KMS-11 (cell line): ENCODE results near the gene NUDT14.

Experiments used
- H2AFZ ChIP-seq: fragments of 200-600 bp; sonication (generic); 2 replicates; pipeline ENCODE4 v1.6.1; 2016; ENCODE audit warnings: antibody characterized with exemption, mixed run types, low read depth
- H3K27ac ChIP-seq: fragments of 200-600 bp; sonication (generic); 2 replicates; pipeline ENCODE4 v1.6.1; 2016; ENCODE audit warnings: mild to moderate bottlenecking, mixed run types
- H3K27me3 ChIP-seq: fragments of 200-600 bp; sonication (generic); 2 replicates; pipeline ENCODE4 v1.6.1; 2017; ENCODE audit warnings: mild to moderate bottlenecking, low read depth, mixed run types, moderate library complexity; ENCODE audit not compliant: insufficient read depth
- H3K36me3 ChIP-seq: fragments of 200-600 bp; sonication (generic); 2 replicates; pipeline ENCODE4 v1.6.1; 2017; ENCODE audit warnings: mild to moderate bottlenecking, mixed run types; ENCODE audit not compliant: insufficient read depth
- H3K4me1 ChIP-seq: fragments of 200-600 bp; sonication (generic); 2 replicates; pipeline ENCODE4 v1.6.1; 2016; ENCODE audit warnings: mild to moderate bottlenecking, low read depth, mixed run types; ENCODE audit not compliant: poor library complexity, severe bottlenecking
- H3K4me2 ChIP-seq: fragments of 200-600 bp; sonication (generic); 2 replicates; pipeline ENCODE4 v1.7.0; 2016; ENCODE audit warnings: mild to moderate bottlenecking, mixed run types
- H3K4me3 ChIP-seq: fragments of 200-600 bp; sonication (generic); IDR thresholded peaks from 2 replicates; pipeline ENCODE4 v1.6.1; 2017; ENCODE audit warnings: low read depth, low read length, mixed read lengths; ENCODE audit not compliant: insufficient read depth
- H3K79me2 ChIP-seq: fragments of 200-600 bp; sonication (generic); 2 replicates; pipeline ENCODE4 v1.6.1; 2016; ENCODE audit warnings: low read depth, mixed run types; ENCODE audit not compliant: insufficient read depth
- H3K9ac ChIP-seq: fragments of 200-600 bp; sonication (generic); 2 replicates; pipeline ENCODE4 v1.6.1; 2016; ENCODE audit warnings: mild to moderate bottlenecking, mixed run types
- H4K20me1 ChIP-seq: fragments of 200-600 bp; sonication (generic); 2 replicates; pipeline ENCODE4 v1.6.1; 2016; ENCODE audit warnings: mild to moderate bottlenecking, mixed run types; ENCODE audit not compliant: insufficient read depth
- TF ChIP-seq, protein P1 (sequence below): fragments of 200-600 bp; sonication (generic); conservative IDR thresholded peaks from 2 replicates; pipeline ENCODE4 v1.6.1; 2017; ENCODE audit warnings: low read depth, mild to moderate bottlenecking, antibody characterized with exemption, low read length, moderate library complexity, mixed read lengths

Gene NUDT14

DNA sequence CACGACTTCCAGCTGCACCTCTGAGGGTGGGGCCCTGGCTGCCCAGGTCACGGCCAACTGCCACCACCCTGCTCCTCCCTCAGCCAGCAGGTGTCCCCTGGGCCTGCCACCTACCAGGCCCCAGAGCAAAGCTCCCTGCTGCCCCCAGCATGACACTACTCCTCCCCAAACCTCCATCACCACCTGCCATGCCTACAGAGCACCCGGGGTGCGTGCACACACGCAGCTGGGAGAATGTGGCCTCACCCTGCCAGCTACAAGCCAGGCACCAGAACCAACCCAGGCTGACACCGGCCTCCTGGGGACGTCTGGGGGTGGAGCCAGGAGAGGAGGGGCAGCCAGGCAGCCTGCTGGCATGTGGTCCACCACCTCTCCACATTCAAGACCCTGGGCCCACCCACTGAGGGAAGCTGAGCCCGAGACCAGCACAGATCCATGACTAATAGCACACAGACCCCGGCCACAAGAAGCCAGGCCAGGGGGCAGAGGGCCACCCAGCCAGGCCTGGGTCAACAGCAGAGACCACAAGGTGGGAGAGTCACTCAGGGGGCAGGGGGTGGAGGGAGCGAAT is 15.9 kb downstream of the NUDT14 start:
- H4K20me1 ChIP-seq, result no peaks in the 10 kb centered on the region
- no peak overlapping the region for H3K9ac ChIP-seq
- H3K36me3 ChIP-seq, result no peaks in the 10 kb centered on the region
- H3K27me3 ChIP-seq, result no peaks in the 10 kb centered on the region; the same call in 1 of the 2 replicates
- H3K4me1 ChIP-seq, result peaks cover 11% of the 10 kb centered on the region
- TF ChIP-seq, protein P1, sequence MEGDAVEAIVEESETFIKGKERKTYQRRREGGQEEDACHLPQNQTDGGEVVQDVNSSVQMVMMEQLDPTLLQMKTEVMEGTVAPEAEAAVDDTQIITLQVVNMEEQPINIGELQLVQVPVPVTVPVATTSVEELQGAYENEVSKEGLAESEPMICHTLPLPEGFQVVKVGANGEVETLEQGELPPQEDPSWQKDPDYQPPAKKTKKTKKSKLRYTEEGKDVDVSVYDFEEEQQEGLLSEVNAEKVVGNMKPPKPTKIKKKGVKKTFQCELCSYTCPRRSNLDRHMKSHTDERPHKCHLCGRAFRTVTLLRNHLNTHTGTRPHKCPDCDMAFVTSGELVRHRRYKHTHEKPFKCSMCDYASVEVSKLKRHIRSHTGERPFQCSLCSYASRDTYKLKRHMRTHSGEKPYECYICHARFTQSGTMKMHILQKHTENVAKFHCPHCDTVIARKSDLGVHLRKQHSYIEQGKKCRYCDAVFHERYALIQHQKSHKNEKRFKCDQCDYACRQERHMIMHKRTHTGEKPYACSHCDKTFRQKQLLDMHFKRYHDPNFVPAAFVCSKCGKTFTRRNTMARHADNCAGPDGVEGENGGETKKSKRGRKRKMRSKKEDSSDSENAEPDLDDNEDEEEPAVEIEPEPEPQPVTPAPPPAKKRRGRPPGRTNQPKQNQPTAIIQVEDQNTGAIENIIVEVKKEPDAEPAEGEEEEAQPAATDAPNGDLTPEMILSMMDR, result no peak
- no peak overlapping the region for H3K4me2 ChIP-seq
- no peak overlapping the region for H2AFZ ChIP-seq
- H3K27ac ChIP-seq, result no peak overlapping the region
- no peaks in the 10 kb centered on the region for H3K79me2 ChIP-seq
- H3K4me3 ChIP-seq, result no peak overlapping the region

DNA sequence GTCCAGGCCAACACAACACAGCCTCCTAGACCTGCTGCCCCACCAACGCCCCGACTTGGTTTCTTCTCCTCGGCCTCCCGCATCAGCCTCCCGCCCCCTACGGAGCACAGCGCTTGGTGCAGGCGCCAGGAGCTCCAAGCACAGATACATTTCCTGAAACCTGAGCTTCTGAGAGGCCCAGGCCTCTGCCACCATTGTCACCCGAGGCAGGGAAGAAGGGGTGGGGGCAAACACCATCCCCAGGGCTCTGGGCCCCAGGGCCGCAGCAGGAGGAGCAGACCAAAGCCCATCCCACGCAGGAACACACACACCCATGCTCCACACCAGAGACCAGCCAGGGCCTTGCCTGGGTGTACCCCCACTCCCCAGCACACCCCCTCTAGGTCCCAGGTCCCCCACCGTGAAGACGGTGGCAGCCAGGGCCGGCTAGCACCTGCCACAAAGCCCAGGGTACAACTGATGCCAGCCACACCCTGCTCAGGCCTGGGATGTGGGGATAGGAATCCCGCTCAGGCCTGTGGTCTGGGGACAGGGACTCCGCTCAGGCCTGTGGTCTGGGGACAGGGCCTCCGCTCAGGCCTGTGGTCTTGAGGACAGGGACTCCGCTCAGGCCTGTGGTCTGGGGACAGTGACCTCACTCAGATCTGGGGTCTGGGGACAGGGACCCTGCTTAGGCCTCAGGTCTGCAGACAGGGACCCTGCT is 17.9 kb downstream of the NUDT14 start:
- no peak overlapping the region for H3K9ac ChIP-seq
- H3K36me3 ChIP-seq, result no peaks in the 10 kb centered on the region
- H3K4me2 ChIP-seq, result no peak overlapping the region
- H3K79me2 ChIP-seq, result no peaks in the 10 kb centered on the region
- H3K4me3 ChIP-seq, result no peak overlapping the region
- no peaks in the 10 kb centered on the region for H4K20me1 ChIP-seq
- peaks cover 11% of the 10 kb centered on the region for H3K4me1 ChIP-seq
- TF ChIP-seq, protein P1, result no peak
- no peak overlapping the region for H2AFZ ChIP-seq
- no peak overlapping the region for H3K27ac ChIP-seq
- H3K27me3 ChIP-seq, result no peaks in the 10 kb centered on the region

DNA sequence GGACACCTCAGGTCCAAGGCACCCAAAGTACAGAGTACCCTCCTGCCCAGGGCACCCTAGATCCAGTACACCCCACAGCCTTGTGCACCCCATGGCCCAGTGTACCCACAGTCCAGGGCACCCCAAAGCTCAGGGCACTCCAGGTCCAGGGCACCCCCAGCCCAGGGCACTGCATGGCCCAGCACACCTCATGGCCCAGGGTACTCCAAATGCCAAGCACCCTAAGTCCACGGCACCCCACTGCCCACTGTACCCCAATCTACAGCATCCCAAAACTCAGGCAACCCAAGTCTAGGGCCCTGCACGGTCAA is 18.5 kb downstream of the NUDT14 start:
- peaks cover 11% of the 10 kb centered on the region for H3K4me1 ChIP-seq
- TF ChIP-seq, protein P1, result no peak
- H3K4me2 ChIP-seq, result no peak overlapping the region

DNA sequence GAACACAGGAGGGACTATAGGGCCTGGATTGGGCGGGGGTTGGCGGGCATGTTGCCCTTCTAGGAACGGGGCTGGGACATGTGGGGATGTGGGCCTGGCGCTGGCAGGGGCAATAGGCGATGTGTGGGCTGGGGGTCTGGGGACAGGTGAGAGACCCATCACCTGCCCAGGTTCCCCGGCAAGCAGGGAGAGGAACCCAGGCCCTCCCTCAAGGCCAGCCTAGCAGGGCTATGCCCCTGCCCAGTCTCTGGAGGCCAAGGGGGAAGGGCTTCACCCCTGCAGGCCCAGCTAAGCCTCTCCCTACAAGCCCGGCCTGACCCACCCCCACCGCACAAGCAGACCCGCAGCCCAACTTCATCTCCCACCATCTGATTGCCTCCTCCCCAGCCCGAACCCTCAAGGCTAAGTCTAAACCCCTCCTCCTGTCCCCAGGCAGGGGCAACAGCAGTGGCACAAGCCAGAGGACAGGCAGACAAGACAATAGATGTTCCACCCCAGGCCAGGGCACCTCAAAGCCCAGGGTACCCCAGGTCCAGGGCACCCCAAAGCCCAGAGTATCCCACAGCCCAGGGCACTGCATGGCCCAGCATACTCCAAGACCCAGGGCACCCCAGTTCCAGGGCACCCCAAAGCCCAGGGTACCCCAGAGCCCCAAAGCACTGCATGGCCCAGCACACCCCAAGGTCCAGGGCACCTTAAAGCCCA is 19.0 kb downstream of the NUDT14 start:
- no peak overlapping the region for H3K4me3 ChIP-seq
- H3K27ac ChIP-seq, result no peak overlapping the region
- H3K4me1 ChIP-seq, result peaks cover 11% of the 10 kb centered on the region
- H3K27me3 ChIP-seq, result no peaks in the 10 kb centered on the region
- no peak overlapping the region for H2AFZ ChIP-seq
- H3K36me3 ChIP-seq, result no peaks in the 10 kb centered on the region
- no peaks in the 10 kb centered on the region for H4K20me1 ChIP-seq
- H3K79me2 ChIP-seq, result no peaks in the 10 kb centered on the region
- TF ChIP-seq, protein P1, result no peak
- H3K9ac ChIP-seq, result no peak overlapping the region
- no peak overlapping the region for H3K4me2 ChIP-seq

More for the DNA sequence above, 18.5 kb downstream of the NUDT14 start:
- no peak overlapping the region for H3K27ac ChIP-seq
- no peaks in the 10 kb centered on the region for H3K36me3 ChIP-seq
- no peaks in the 10 kb centered on the region for H4K20me1 ChIP-seq
- H2AFZ ChIP-seq, result no peak overlapping the region
- H3K9ac ChIP-seq, result no peak overlapping the region
- H3K79me2 ChIP-seq, result no peaks in the 10 kb centered on the region
- H3K27me3 ChIP-seq, result no peaks in the 10 kb centered on the region
- H3K4me3 ChIP-seq, result no peak overlapping the region
